Liver (tissue), 9 donors: ENCODE data around the gene RAB37. TPM values are rescaled to one million over a fixed set of nuclear protein-coding genes. Genes with fewer than 3 reads are reported as not detected.

Experiments
- DNase-seq: peaks from one replicate; pipeline ENCODE4 v3.0.0-alpha.2; 2017; ENCODE audit warnings: low spot score
- H3K27ac ChIP-seq, 2 donors: one replicate each; pipeline ENCODE4 v1.7.0; 2013; ENCODE audit warnings: inconsistent platforms in 2 of 2, low read length in 2 of 2, control low read depth in 1 of 2, low read depth in 1 of 2, mild to moderate bottlenecking in 1 of 2
- H3K27me3 ChIP-seq, 4 donors: one replicate each; pipeline versions ENCODE4 v1.6.1 to v1.7.0; 2013; ENCODE audit warnings: low read length in 3 of 4, inconsistent platforms in 1 of 4, mild to moderate bottlenecking in 1 of 4, moderate library complexity in 1 of 4; ENCODE audit not compliant: control insufficient read depth in 4 of 4, insufficient read depth in 4 of 4
- H3K36me3 ChIP-seq, 4 donors: one replicate each; pipeline versions ENCODE4 v1.6.1 to v1.7.0; 2013; ENCODE audit warnings: low read length in 3 of 4, mild to moderate bottlenecking in 3 of 4, low read depth in 1 of 4, moderate library complexity in 1 of 4; ENCODE audit not compliant: control insufficient read depth in 4 of 4, insufficient read depth in 3 of 4
- H3K4me1 ChIP-seq, 4 donors: one replicate each; pipeline versions ENCODE4 v1.6.1 to v1.7.0; 2013; ENCODE audit warnings: low read length in 3 of 4, mild to moderate bottlenecking in 3 of 4, moderate library complexity in 1 of 4; ENCODE audit not compliant: control insufficient read depth in 4 of 4, insufficient read depth in 4 of 4
- H3K4me3 ChIP-seq, 3 donors: one replicate each; pipeline versions ENCODE4 v1.6.1 to v1.7.0; 2013; ENCODE audit warnings: low read length in 3 of 3, control low read depth in 1 of 3, low read depth in 1 of 3, mild to moderate bottlenecking in 1 of 3
- H3K9ac ChIP-seq, 2 donors: one replicate each; pipeline ENCODE4 v1.7.0; 2013; ENCODE audit warnings: low read length in 2 of 2, mild to moderate bottlenecking in 2 of 2, moderate library complexity in 2 of 2, control low read depth in 1 of 2, low read depth in 1 of 2
- H3K9me3 ChIP-seq, 4 donors: one replicate each; pipeline versions ENCODE4 v1.6.1 to v1.7.0; 2013; ENCODE audit warnings: low read length in 3 of 4; ENCODE audit not compliant: control insufficient read depth in 4 of 4
- ATF3 ChIP-seq: IDR thresholded peaks from 2 replicates; pipeline ENCODE4 v1.6.1; 2016; ENCODE audit warnings: antibody characterized with exemption
- CTCF ChIP-seq: fragments of 150-350 bp; IDR thresholded peaks from 2 replicates; pipeline ENCODE4 v1.5.1; 2017; ENCODE audit warnings: improper control_type of control experiment, low read depth, low read length; ENCODE audit not compliant: missing input control
- EGR1 ChIP-seq, 2 donors: IDR thresholded peaks; 2 replicates each; pipeline ENCODE4 v1.6.1; 2016 to 2018; ENCODE audit warnings: antibody characterized with exemption in 2 of 2, low read depth in 2 of 2
- FOXA1 ChIP-seq: IDR thresholded peaks from 2 replicates; pipeline ENCODE4 v1.6.1; 2016; ENCODE audit warnings: antibody characterized with exemption
- FOXA2 ChIP-seq: IDR thresholded peaks from 2 replicates; pipeline ENCODE4 v1.6.1; 2016; ENCODE audit warnings: antibody characterized with exemption
- GABPA ChIP-seq, 2 donors: IDR thresholded peaks in 1 of 2; conservative IDR thresholded peaks in 1 of 2; 2 replicates each; pipeline ENCODE4 v1.6.1; 2016; ENCODE audit warnings: antibody characterized with exemption in 2 of 2, mild to moderate bottlenecking in 1 of 2, moderate library complexity in 1 of 2
- HNF4A ChIP-seq, 2 donors: conservative IDR thresholded peaks; 2 replicates each; pipeline ENCODE4 v1.6.1; 2016; ENCODE audit warnings: antibody characterized with exemption in 2 of 2, mild to moderate bottlenecking in 2 of 2
- HNF4G ChIP-seq: IDR thresholded peaks from 2 replicates; pipeline ENCODE4 v1.6.1; 2016; ENCODE audit warnings: antibody characterized with exemption
- JUND ChIP-seq, 2 donors: IDR thresholded peaks; 2 replicates each; pipeline ENCODE4 v1.6.1; 2016; ENCODE audit warnings: antibody characterized with exemption in 2 of 2
- MAX ChIP-seq: IDR thresholded peaks from 2 replicates; pipeline ENCODE4 v1.6.1; 2016; ENCODE audit warnings: antibody characterized with exemption
- NR2F2 ChIP-seq: IDR thresholded peaks from 2 replicates; pipeline ENCODE4 v1.6.1; 2016; ENCODE audit warnings: antibody characterized with exemption
- RAD21 ChIP-seq, 2 donors: IDR thresholded peaks; 2 replicates each; pipeline ENCODE4 v1.6.1; 2016; ENCODE audit warnings: antibody characterized with exemption in 2 of 2, mild to moderate bottlenecking in 2 of 2
- REST ChIP-seq: IDR thresholded peaks from 2 replicates; pipeline ENCODE4 v1.6.1; 2016; ENCODE audit warnings: antibody characterized with exemption, mild to moderate bottlenecking
- RXRA ChIP-seq, 2 donors: IDR thresholded peaks; 2 replicates each; pipeline ENCODE4 v1.6.1; 2017 to 2018; ENCODE audit warnings: antibody characterized with exemption in 2 of 2, mild to moderate bottlenecking in 1 of 2
- SP1 ChIP-seq: IDR thresholded peaks from 2 replicates; pipeline ENCODE4 v1.6.1; 2018; ENCODE audit warnings: antibody characterized with exemption, mild to moderate bottlenecking
- TAF1 ChIP-seq: conservative IDR thresholded peaks from 2 replicates; pipeline ENCODE4 v1.6.1; 2016; ENCODE audit warnings: antibody characterized with exemption, mild to moderate bottlenecking
- YY1 ChIP-seq: IDR thresholded peaks from 2 replicates; pipeline ENCODE4 v1.6.1; 2016; ENCODE audit warnings: antibody characterized with exemption, mild to moderate bottlenecking
- ZBTB33 ChIP-seq: IDR thresholded peaks from 2 replicates; pipeline ENCODE4 v1.6.1; 2016; ENCODE audit warnings: antibody characterized with exemption
- WGBS: extraction: QIAGEN DNeasy Blood & Tissue Kit; methylation state at CpG from one replicate; pipeline ENCODE4 v1.1.7; 2013; 5-methylcytosine and 5-hydroxymethylcytosine counted together
- polyA plus RNA-seq, 2 donors: library from polyadenylated mRNA; stranded (reverse) in 1 of 2; unstranded in 1 of 2; fragments of 200-250 nt in 1 of 2; fragments of >200 nt in 1 of 2; fragmentation: Nextera tagmentation in 1 of 2; extraction: Ambion mirVana in 1 of 2; gene quantifications; one replicate each; pipeline versions ENCODE4 v1.2.1 to v1.2.3, GENCODE V29; 2013 to 2015
- total RNA-seq, 2 donors: library from RNA; depleted of rRNA; stranded (reverse); fragments of >200 nt; gene quantifications; one replicate each; pipeline ENCODE4 v1.2.3, GENCODE V29; 2014
- donor health status: healthy.
- donor health status: healthy.
- donor health status: healthy.
- donor health status: healthy.
- donor health status: healthy.

Gene RAB37
- total and polyA plus RNA-seq, 4 donors: 5.1 to 8.8 (median 5.6) TPM

GRCh38 chr17:74691151-74691550 lies 45.9 kb upstream of the RAB37 start:
- H3K27ac ChIP-seq: no peak overlapping the region
- H3K36me3 ChIP-seq: no peaks in the 10 kb centered on the region
- no peak overlapping the region for H3K9ac ChIP-seq
- no peak overlapping the region for H3K4me3 ChIP-seq
- H3K4me1 ChIP-seq: no peaks in the 10 kb centered on the region
- WGBS: 79% methylated on average over 8 of the region's 8 CpGs
- TF ChIP-seq RXRA (IDR thresholded peaks at IDR 0.05): no peak
- no peak for TF ChIP-seq SP1
- TF ChIP-seq HNF4A (conservative IDR thresholded peaks at IDR 0.05): no peak
- no peak for TF ChIP-seq ZBTB33
- TF ChIP-seq YY1: no peak
- TF ChIP-seq FOXA1: no peak
- TF ChIP-seq EGR1 (IDR thresholded peaks at IDR 0.05; ENCODE audit: low read depth in 2 of 2): no peak
- no peak for TF ChIP-seq TAF1
- no peak for TF ChIP-seq MAX
- TF ChIP-seq JUND (IDR thresholded peaks at IDR 0.05): no peak
- TF ChIP-seq REST: no peak
- no peak for TF ChIP-seq NR2F2
- TF ChIP-seq ATF3: no peak
- no peak for TF ChIP-seq GABPA (IDR thresholded peaks at IDR 0.05 in 1 of 2, conservative IDR thresholded peaks at IDR 0.05 in 1 of 2)
- TF ChIP-seq CTCF: no peak
- TF ChIP-seq HNF4G: no peak
- TF ChIP-seq RAD21 (IDR thresholded peaks at IDR 0.05): no peak
- no peak for TF ChIP-seq FOXA2
- no peak for DNase-seq
- no peaks in the 10 kb centered on the region for H3K9me3 ChIP-seq
- no peaks in the 10 kb centered on the region for H3K27me3 ChIP-seq

- H3K4me1 ChIP-seq: no peaks in the 10 kb centered on the region
- H3K9ac ChIP-seq: no peak overlapping the region
- no peak for DNase-seq
- no peaks in the 10 kb centered on the region for H3K36me3 ChIP-seq
- H3K27ac ChIP-seq: no peak overlapping the region
- H3K27me3 ChIP-seq: no peaks in the 10 kb centered on the region
- no peaks in the 10 kb centered on the region for H3K9me3 ChIP-seq
- WGBS: 85% methylated on average over 4 of the region's 4 CpGs
- no peak overlapping the region for H3K4me3 ChIP-seq
- no peak for TF ChIP-seq GABPA (IDR thresholded peaks at IDR 0.05 in 1 of 2, conservative IDR thresholded peaks at IDR 0.05 in 1 of 2)
- no peak for TF ChIP-seq HNF4A (conservative IDR thresholded peaks at IDR 0.05)
- TF ChIP-seq YY1: no peak
- TF ChIP-seq EGR1 (IDR thresholded peaks at IDR 0.05; ENCODE audit: low read depth in 2 of 2): no peak
- TF ChIP-seq RAD21 (IDR thresholded peaks at IDR 0.05): no peak
- no peak for TF ChIP-seq NR2F2
- no peak for TF ChIP-seq MAX
- no peak for TF ChIP-seq CTCF
- no peak for TF ChIP-seq REST
Observed at GRCh38 chr17:74694081-74694480, 43.0 kb upstream of the RAB37 start.
